Measurements from ENCODE around the gene RAB11FIP4.
A peak's percentile ranks its signal among the peaks of the same experiment; 100 is the strongest.

RAB11FIP4 gene

DNA sequence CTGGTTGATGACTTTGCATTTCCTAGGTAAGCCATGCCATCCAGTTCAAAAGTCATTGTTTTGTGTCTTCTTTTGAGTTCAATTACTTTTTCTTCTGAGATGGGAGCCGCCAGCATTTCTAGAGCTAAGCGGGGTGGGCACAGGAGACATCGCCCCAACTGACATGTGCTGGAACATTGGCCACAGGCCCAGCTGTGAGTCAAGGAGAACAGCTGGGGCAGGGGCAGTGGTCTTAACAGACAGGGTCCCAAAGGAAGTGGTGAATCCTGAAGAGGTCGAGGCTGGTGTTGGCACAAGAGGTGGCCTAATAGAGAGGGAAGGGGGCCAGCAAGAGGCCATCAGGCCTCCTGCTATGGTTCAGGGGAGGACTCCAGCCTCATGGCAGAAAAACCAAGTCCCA is 17.1 kb downstream of the RAB11FIP4 start:
- no peak for DNase-seq (ENCODE audit: low read depth)
- TF ChIP-seq, protein P1, sequence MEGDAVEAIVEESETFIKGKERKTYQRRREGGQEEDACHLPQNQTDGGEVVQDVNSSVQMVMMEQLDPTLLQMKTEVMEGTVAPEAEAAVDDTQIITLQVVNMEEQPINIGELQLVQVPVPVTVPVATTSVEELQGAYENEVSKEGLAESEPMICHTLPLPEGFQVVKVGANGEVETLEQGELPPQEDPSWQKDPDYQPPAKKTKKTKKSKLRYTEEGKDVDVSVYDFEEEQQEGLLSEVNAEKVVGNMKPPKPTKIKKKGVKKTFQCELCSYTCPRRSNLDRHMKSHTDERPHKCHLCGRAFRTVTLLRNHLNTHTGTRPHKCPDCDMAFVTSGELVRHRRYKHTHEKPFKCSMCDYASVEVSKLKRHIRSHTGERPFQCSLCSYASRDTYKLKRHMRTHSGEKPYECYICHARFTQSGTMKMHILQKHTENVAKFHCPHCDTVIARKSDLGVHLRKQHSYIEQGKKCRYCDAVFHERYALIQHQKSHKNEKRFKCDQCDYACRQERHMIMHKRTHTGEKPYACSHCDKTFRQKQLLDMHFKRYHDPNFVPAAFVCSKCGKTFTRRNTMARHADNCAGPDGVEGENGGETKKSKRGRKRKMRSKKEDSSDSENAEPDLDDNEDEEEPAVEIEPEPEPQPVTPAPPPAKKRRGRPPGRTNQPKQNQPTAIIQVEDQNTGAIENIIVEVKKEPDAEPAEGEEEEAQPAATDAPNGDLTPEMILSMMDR (IDR thresholded peaks at IDR 0.05; ENCODE audit: control insufficient read depth, insufficient read depth, low read depth, low read length, missing control alignments) = no peak
- no peak overlapping the region for H3K4me3 ChIP-seq (ENCODE audit: control insufficient read depth, low read depth, low read length)

DNA sequence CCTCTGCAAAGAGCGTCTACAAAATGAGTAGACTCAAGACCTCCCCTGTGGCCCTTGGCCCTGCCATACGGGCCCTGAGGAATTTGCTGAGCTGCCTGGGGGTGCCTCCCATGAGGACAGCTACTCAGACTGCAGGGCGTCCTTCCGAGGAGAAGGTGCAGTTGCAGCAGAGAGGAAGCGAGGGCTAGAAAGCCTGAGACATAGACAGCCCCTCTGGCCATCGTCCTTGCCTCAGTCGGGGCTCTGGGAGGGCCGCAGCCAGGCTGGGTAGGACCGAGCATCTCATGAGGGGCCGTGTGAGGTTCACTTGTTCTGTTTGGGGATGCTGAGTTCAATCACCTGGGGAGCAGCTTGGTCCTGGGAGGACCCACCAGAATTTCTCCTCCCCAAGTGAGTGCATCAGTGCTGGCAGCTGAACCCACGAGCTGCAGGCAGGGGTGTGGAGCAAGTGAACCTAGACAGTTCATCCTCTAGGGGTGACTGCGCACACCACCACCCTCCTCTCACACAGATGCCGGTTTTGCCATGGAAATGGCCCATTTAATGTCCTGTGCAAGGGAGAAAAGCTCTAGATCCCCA is 20.3 kb downstream of the RAB11FIP4 start:
- DNase-seq (ENCODE audit: low read depth) = no peak
- TF ChIP-seq, protein P1 (IDR thresholded peaks at IDR 0.05; ENCODE audit: control insufficient read depth, insufficient read depth, low read depth, low read length, missing control alignments) = no peak
- H3K4me3 ChIP-seq (ENCODE audit: control insufficient read depth, low read depth, low read length) = no peak overlapping the region

DNA sequence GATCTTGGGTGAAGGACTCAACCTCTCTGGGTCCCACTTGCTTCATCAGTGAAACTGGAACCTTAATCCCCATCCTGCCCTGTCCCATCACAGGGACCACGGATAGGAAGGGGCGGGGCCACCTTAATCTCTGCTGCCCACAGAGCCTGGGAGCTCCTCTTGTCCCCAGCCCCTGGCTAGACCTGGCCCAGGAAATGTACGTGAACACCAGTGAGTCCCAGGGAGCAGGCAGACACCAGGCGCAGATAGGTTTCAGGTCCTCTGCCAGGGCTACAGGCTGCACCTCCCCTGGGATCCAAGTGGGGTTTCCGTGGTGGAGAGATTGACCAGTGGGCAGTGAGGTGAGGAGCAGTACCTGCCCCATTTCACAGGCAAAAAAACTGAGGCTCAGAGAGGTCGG is 21.0 kb downstream of the RAB11FIP4 start:
- no peak overlapping the region for H3K4me3 ChIP-seq (ENCODE audit: control insufficient read depth, low read depth, low read length)
- DNase-seq (ENCODE audit: low read depth) = no peak
- TF ChIP-seq, protein P1 (IDR thresholded peaks at IDR 0.05; ENCODE audit: control insufficient read depth, insufficient read depth, low read depth, low read length, missing control alignments) = no peak

DNA sequence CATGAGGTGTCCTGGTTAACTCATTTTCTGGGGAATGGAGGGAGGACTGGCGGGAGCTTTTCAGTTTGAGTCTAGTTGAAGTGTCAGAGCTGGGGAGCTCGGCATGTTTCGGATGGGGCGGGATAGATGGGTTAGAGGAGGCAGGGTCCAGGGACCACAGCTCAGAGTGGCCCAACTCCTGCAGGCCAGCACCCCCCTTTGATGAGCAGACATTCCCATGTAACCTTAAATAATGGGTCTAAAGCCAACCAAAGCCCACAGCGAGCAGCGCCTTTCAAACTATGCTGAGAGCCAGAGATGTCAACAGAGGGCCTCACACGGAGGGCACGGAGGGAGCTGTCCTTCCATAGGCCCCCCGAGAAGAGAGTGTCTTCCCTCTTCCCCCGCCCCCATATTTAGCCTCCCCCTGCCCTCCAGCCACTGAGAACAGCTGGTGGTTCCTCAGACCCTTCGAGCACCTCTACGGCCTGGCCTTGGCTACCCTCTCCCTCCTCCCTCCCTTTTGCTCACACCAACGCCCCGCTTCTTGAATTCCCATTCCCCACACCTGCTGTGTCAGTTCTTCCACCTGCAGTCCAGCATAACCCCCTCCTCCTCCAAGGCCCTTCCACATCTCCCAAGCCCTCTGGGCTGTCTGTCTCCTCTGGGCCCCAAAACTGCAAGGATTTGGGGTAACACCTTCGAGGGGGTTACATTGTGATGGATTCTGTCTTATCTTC is 21.8 kb downstream of the RAB11FIP4 start:
- TF ChIP-seq, protein P1 (IDR thresholded peaks at IDR 0.05; ENCODE audit: control insufficient read depth, insufficient read depth, low read depth, low read length, missing control alignments) = no peak
- no peak for DNase-seq (ENCODE audit: low read depth)
- no peak overlapping the region for H3K4me3 ChIP-seq (ENCODE audit: control insufficient read depth, low read depth, low read length)

DNA sequence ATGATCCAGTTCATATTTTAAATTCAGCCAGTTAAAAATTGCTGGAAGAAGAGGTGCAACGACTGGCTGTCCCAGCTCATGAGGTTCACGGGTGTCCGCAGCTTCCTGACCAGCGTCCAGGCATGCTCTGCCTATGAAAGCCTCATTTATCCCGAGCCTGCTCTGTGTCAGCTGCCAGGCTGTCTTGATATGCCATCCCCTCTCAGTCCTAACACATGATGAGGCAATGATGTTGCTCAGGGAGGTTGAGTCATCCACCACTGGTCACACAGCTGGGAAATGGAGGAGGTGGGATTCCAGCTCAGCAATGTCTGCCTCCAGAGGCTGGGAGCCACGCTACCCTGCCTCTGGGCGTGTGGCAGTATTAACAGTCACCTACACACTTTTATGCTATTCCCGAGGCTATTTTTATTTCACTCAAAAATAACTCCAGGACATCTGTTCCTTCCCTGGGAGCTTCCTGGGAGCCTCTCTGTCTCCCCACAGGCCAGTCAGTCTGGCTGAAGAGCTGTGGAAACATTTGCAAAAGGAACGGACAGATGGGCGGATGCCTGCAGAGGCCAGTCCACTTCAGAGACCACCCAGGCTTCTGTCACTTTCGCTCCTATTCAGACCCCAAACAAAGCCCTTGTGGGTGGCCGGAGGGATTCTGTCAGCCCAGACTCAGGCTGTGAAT is 22.5 kb downstream of the RAB11FIP4 start:
- DNase-seq (ENCODE audit: low read depth) = peak; percentile 40
- H3K4me3 ChIP-seq (ENCODE audit: control insufficient read depth, low read depth, low read length) = no peak overlapping the region
- TF ChIP-seq, protein P1 (IDR thresholded peaks at IDR 0.05; ENCODE audit: control insufficient read depth, insufficient read depth, low read depth, low read length, missing control alignments) = no peak

DNA sequence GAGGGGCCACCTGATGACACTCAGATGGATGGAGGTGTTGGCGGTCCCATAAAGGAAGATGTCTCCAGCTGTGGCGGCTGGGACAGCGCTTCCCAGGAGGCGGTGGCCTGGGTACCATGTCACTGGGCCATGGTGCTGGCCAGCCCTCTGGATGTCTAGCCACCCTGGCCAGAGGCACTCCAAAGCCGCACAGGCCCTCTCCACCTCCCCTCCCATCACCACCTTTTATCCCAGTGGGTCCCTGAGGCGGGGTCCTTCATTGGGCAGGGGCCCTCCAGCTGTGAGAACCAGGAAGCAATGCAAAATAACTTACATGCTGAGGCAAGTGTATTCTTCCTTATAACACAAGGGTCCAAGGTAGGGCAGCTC is 23.1 kb downstream of the RAB11FIP4 start:
- TF ChIP-seq, protein P1 (IDR thresholded peaks at IDR 0.05; ENCODE audit: control insufficient read depth, insufficient read depth, low read depth, low read length, missing control alignments) = no peak
- no peak for DNase-seq (ENCODE audit: low read depth)

More for the DNA sequence above, 23.1 kb downstream of the RAB11FIP4 start:
- no peak overlapping the region for H3K4me3 ChIP-seq (ENCODE audit: control insufficient read depth, low read depth, low read length)

All from AG09309 (cell line).